Stimulated activated CD8-positive, alpha-beta memory T cell treated with anti-CD3 and anti-CD28 coated beads, Interleukin-7, amount 100 ng/mL, for 48 hours (primary cell): Measurements from ENCODE around the gene MMP15.
"Not testable (repeated sequence)": the region's sequence is repeated elsewhere in the genome, so short reads cannot be mapped to it uniquely, and the experiment has no call there.

Experiments used
- DNase-seq, 2 donors: peaks; one replicate each; pipeline ENCODE4 v3.0.0-alpha.2; 2020; ENCODE audit warnings: low read depth in 1 of 2; ENCODE audit errors: extremely low read depth in 1 of 2

Gene MMP15

DNA sequence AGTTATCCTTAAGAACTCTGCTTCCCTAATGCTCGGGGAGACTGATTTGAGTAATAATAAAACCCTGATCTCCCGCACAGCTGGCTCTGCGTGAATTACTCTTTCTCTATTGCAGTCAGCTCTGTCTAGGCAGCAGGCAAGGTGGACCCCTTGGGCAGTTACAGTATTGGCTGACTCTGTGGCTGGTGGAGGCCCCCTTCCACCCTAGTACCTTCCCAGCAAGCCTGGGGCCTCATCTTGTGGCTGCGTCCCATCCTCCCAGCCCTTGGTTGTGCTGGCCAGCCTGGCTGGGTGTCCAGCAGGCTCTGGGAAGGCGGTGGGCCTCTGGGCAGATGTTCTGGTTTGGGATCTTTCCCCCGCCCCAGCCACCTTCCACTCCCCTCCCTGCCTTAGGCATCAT lies 59.1 kb downstream of the MMP15 start:
- no peak for DNase-seq

DNA sequence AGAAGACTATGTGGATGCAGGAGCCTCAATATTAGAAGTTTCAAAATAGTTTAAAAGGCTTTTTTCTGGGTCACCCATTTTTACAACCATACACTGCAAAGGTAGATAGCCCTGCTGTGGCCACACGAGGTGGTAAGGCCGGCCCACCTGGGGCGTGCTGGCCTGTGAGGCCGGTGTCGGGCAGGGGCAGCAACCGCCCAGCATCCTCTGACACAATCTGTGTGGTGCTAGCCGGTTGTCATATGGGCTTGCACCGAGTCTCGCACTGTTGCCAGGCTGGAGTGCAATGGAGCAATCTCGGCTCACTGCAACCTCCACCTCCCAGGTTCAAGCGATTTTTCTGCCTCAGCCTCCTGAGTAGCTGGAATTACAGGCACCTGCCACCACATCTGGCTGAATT lies 59.6 kb downstream of the MMP15 start:
- DNase-seq, result no peak

- DNase-seq, result no peak
Measured at GRCh38 chr16:58085584-58086251, 60.2 kb downstream of the MMP15 start.

GRCh38 chr16:58086381-58087208 lies 61.0 kb downstream of the MMP15 start:
- DNase-seq, result no peak

GRCh38 chr16:58087209-58087913 lies 61.8 kb downstream of the MMP15 start:
- no peak for DNase-seq

DNA sequence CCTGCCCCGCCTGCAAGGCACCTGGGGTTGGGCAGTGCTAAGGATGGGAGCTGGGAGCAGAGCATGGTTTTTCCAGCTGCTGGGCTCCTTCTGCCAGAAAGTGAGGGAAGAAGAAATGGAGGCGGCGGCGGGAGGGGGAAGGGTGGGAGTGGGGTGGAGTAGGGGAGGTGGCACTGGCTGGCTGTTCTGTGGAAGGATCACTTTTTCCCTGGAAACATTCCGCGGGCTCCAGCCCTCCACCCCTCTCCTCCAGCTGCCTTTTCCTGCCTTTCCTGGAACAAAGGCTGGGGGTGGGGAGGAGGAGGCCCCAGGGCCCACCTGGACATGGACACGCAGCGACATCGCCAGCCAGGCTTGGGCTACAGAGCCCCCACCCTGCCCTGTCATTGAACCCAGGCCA lies 62.5 kb downstream of the MMP15 start:
- DNase-seq, result no peak

- not testable (repeated sequence) for DNase-seq
Measured at GRCh38 chr16:58090396-58090795, 64.8 kb downstream of the MMP15 start.

DNA sequence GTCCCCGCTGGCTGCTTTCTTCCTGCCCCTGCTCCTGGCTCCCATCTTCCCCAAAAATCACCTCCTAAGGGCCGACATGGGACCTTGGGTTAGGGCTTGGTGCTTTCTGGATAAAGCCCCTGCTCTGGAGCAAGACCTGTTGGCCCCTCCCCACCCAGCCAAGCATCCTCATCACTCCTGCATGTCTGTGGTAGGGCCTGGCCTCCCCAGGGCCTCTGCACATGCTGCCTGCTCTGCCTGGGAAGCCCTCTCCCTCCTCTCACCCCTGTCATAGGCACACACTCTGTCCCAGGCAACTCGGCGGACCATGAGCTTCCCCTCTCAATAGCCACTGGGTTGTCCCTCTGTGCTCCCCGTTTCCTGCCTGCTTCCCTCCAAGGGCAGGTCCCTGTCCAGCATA lies 68.5 kb downstream of the MMP15 start:
- no peak for DNase-seq

DNA sequence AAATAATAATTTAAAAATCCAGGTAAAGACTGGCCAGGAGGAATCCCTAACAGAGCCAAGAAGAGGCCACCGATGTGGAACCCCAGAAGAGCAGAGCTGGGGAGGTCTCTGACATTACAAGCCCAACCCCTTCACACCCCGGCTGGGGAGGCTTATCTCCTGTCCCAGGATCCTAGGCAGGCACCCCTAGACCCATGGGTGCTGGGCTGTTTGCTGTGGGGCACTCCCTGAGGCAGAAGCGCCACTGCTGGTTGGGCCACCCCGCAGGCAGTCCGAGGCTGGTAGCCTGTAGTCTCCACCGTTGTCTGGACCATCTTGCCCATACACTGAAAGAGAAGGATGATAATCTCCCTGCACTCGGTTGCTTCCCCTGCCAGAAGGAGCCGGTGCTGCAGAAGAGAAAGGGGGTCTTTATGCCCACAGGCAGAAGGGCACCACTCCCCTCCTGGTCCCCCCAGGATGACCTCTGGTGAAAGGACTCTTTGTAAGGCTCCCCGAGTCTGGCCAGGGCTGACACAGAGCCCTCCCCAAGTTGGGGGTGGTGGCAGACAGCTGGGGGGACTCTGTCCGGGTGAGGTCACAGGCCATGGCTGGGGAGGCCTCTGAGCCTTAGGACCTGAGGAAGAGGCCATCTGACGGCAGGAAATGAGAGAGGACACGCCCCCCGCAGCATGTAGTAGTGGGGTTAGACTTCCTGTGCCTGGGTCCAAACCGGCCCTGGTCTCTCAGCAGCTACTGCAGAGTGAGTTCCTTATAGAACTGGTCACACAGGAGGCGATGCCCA lies 69.4 kb downstream of the MMP15 start:
- DNase-seq, result no peak

DNA sequence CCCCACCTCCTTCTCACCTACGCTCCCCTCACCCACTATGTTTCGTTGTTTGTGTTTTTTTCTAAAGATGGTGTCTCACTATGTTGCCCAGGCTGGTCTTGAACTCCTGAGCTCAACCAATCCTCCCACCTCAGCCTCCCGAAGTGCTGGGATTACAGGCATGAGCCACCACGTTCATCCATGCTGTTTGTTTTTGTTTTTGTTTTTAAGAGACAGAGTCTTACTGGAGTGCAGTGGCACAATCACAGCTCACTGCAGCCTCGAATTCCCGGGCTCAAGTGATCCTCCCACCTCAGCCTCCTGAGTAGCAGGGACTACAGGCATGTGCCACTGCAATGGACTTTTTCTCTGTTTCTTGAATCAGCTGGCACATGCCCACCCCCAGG lies 70.0 kb downstream of the MMP15 start:
- DNase-seq, result not testable (repeated sequence)

DNA sequence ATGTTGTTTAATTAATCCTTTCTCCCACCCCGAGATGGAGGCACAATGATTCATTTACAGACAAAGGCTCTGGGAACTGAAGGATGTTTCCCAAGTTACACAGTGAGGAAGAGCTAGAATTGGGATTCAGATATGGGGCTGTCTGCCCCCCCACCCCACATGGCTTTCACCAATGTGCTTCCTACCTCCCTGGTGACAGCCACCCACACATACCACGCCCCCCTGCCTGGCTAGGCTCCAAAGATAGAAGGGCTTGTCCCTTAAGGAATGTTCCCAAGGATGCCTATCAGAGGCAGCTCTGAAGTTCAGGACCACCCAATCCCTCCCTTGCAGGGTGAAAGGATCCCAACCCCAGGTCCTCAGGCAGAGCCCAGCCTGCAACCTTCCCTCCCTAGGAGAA lies 70.7 kb downstream of the MMP15 start:
- no peak for DNase-seq
